LNCaP clone FGC (cell line): ENCODE results near the gene ARPC4.

ENCODE experiments used
- DNase-seq: peaks from one replicate; pipeline ENCODE4 v3.0.0-alpha.2; 2011; ENCODE audit warnings: low read depth
- H3K4me3 ChIP-seq: 2 replicates; pipeline ENCODE4 v1.5.1; 2011; ENCODE audit warnings: mild to moderate bottlenecking, low read depth, low read length, control low read depth
- CTCF ChIP-seq: IDR thresholded peaks from 2 replicates; pipeline ENCODE4 v1.5.1; 2012; ENCODE audit warnings: mild to moderate bottlenecking; ENCODE audit not compliant: control insufficient read depth, insufficient read depth; ENCODE audit errors: extremely low read depth

Gene ARPC4

GRCh38 chr3:9803494-9803893, 10.6 kb downstream of the ARPC4 start:
- no peak for DNase-seq
- TF ChIP-seq CTCF = no peak
- no peak overlapping the region for H3K4me3 ChIP-seq

DNA sequence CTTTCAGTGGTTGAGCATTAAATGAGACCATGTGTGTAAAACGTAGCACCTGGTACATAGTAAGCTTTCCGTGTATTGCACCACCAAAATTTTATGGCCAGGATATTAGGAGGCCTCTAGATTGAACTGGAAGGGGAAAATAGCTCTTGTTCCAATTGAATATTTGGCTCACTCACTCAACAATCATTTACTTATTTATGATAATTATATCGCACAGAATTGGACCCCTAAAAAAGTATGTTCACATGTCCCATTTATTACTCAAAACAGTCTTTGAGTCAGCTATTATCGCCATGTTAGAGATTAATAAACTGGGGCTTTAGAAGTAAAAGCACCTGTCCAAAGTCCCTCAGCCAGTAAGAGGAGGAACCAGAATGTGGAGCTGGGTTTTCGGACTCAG, 12.1 kb downstream of the ARPC4 start:
- H3K4me3 ChIP-seq = no peak overlapping the region
- no peak for TF ChIP-seq CTCF
- no peak for DNase-seq

GRCh38 chr3:9806137-9806536, 13.3 kb downstream of the ARPC4 start:
- DNase-seq = no peak
- TF ChIP-seq CTCF = no peak

GRCh38 chr3:9806688-9807589, 14.1 kb downstream of the ARPC4 start:
- no peak for TF ChIP-seq CTCF
- DNase-seq = no peak
- H3K4me3 ChIP-seq = no peak overlapping the region

More at GRCh38 chr3:9806137-9806536, 13.3 kb downstream of the ARPC4 start:
- no peak overlapping the region for H3K4me3 ChIP-seq

DNA sequence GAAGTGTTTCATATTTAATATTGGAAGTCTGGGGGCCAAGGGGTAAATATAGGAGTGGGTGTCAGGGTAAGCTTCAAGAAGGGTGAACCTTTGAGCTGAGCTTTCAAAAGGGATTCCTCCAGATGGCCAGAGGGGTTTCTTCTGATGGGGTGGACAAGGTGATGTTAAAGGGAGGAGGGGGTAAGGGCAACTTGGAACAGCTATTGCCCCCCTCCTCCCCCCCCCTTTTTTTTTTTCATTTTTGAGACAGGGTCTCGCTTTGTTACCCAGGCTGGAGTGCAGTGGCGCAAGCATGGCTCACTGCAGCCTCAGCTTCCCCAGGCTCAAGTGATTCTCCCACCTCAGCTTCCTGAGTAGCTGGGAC, 15.1 kb downstream of the ARPC4 start:
- no peak for TF ChIP-seq CTCF
- no peak for DNase-seq
- H3K4me3 ChIP-seq = no peak overlapping the region

DNA sequence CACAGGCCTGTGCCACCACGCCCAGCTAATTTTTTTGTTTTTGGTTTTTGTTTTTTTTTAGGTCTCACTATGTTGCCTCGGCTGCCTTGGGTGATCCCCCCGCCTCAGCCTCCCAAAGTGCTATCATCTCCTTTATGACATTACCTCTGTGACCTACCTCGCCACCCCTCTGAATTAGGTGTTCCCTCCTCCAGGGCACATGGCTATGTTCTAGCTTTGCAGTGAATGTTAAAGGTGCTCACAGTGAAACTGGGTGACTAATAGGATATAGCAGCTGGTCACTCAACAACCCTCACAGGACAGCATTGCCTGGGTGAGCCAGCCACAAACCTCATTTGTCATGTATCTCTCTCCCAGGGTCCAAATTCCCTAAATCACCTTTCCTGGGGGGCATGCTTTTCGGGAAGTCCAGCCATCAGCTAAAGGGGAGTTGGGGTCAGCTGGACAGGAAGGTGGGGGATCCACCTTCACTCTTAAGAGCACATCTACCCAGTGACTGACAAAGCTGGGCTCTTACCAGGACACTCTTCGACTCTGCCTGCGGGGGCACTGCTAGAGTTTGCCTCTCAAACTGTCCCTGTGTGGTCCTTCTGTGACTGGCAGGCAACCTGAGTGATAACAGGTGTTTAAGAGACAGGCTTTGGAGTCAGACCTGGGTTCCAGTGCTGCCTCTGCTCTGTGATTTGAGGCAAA, 15.6 kb downstream of the ARPC4 start:
- no peak overlapping the region for H3K4me3 ChIP-seq
- DNase-seq = no peak
- peak; percentile 26 for TF ChIP-seq CTCF
